SIG-M5 (cell line): ENCODE results near the gene TMEM256.

Experiments
- DNase-seq: peaks from one replicate; lab custom pipeline; 2025; lab: John Stamatoyannopoulos, UW

Gene TMEM256

GRCh38 chr17:7407485-7408251, 3.8 kb upstream of the TMEM256 start, which contains the start of gene NLGN2:
NLGN2 (plus strand) TSS chr17:7407845; CDS start chr17:7408256, 411 bp downstream.
- no peak for DNase-seq

DNA sequence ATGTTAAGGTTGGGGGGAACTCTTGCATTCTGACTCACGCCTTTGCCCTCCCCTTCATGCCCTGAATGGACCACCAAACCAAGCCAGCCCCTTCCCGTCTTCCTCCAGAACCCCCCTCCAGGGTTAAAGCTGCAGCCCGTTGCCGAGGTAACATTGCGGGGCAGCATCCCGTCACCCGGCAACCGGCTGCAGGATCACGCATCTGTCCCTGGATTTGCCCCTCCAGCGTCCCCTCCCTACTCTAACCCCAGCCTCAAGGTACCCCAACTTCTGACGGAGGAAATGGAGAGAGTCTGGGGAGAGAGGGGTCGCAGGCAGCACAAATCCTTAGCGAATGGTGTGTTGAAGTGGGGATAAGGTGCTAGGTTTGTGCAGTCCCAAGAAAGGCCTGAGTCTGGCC, 3.2 kb upstream of the TMEM256 start:
- no peak for DNase-seq

GRCh38 chr17:7406235-7406825, 2.4 kb upstream of the TMEM256 start:
- DNase-seq = no peak

- no peak for DNase-seq
Observed at GRCh38 chr17:7405350-7406234, 1.7 kb upstream of the TMEM256 start.

DNA sequence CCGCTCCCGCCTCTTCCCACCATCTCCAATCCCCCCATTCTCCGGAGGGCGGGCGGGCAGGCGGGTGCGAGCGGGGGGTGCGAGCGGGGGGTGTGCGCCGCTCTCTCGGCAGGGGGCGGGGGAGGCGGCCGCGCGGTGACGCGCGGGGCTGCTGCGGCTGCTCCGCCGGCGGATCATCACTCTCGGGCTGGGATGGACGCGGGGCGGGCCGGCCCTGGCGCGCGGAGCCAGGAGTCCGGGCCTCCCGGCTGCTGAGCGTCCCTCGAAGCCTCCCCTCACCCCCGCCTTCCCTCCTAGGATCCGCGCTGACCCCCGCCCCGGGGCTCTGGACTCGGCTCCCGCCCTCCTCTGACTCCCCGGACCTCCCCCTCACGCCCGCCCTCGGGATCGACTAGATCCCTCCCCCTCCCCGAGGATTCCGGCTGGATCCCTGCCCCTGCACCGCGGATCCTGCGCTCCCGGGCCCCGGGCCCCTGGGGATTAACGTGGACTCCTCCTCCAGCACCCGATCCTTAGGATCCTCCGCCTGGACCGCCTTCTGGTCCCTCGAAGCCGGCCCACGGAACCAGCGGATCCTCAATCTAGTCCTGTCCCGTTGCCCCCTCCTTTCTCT, 946 bp upstream of the TMEM256 start:
- no peak for DNase-seq

GRCh38 chr17:7403727-7403976, 245 bp downstream of the TMEM256 start:
- no peak for DNase-seq

DNA sequence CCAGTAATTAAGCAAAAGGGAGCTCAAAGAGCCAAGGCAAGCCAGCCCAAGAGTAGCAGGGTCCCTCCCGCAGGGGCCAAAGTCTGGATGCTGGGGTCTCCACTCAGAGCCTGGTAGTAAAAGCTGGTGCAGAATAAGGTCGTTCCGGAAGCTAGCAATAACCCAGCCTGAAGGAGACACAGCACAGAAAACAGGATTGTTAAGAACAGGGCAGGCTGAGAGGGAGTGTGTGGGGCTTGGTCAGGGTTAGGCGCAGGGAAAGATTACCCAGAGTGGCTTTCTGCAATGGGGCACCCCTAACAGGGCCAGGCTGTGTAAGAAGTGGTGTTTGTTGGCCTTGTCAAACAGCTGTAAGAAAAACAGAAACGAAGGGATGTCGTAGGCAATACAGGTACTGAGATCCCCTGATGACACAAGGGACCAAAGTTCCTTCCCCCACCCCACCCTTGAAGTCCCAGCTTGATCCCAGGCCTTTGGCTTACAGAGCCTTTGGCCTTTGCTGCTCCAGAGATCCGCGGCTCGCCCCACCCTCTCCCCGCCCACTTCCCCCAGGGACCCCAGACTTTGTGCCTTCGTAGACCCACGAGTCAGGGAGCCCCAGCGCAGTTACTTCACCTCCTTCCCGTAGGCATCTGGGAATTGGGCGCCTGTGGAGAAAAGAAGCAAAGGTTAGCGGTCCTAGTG, 712 bp downstream of the TMEM256 start:
- no peak for DNase-seq

- no peak for DNase-seq
Observed at GRCh38 chr17:7398612-7399011, 5.3 kb downstream of the TMEM256 start.

DNA sequence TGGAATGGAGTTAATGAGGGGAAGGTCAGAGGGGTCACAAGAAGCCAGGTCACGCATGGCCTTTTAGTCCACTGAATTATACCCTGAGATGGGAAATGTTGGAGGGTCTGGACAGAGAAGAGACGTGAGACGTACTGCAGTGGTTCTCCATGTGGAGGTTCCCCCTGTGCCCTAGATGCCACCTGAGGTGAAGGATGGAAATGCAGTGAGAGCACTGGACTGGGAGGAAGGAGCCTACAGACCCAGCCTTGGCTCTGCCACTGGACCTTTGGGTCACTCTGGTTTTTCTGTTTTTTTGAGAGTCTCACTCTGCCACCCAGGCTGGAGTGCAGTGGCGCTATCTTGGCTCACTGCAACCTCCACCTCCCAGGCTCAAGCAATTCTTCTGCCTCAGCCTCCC, 7.8 kb downstream of the TMEM256 start:
- DNase-seq = no peak

- no peak for DNase-seq
Observed at GRCh38 chr17:7394452-7395191, 9.3 kb downstream of the TMEM256 start, which contains the start of gene PLSCR3. PLSCR3 (minus strand) TSS chr17:7394525; CDS start chr17:7394110, 415 bp downstream.

DNA sequence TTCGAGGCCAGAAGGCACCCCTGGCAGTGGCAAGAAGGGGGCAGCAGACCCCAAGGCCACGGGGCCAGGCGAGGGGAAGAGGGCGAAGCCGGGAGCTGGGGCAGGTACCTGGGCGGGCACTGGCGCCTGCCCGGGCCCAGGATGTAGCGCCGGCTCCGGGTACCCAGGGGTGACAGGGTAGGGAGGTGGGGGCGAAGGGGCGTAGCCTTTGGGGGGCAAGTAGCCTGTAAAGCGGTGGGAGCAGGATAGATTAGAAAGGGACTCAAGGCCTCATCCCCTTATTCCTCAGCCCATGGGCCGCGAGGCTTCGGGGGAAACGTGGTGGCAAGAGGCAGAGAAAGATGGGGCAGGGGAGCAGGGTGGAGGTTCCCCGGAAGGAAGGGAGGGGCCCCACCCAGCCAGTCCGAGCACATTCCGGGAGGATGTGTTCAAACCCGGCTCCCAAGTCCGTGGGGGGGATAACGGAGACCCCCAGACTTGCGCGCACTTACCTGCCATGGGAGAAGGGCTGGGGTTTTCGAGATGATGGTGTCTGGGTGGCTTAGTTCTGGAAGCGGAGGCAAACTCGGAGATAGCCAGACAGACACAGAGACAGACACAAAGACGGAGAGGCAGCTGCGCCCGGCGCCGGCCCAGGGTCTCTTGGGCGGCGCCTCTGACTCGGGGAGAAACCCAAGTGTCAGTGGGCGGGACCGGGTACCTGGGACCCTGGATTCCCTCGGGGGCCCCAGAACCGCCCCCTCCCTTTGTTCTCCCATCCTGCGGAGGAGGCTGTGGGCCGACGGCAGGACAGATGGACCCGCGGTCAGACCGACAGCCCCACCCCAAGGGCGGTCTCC, 10.1 kb downstream of the TMEM256 start:
- DNase-seq = no peak

- no peak for DNase-seq
Observed at GRCh38 chr17:7392696-7393612, 10.9 kb downstream of the TMEM256 start.

DNA sequence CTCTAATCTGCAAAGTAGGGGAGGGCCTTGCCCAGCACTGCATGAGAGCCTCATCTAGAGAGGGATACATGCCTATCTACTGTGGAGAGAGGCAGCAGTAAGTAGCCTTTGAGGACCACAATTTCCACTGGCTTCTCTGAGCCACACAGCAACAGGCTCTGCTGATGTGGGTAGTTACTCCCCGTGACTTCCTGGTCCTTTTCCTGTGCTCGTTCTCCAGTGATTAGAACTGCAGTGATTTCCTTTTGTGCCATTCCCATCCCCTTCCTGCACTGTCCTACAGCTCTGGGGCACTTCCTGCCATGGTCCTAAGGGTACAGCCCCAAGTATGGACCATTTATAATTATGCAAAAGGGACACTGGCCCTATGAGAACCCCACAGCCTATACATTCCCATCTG, 12.6 kb downstream of the TMEM256 start:
- no peak for DNase-seq

DNA sequence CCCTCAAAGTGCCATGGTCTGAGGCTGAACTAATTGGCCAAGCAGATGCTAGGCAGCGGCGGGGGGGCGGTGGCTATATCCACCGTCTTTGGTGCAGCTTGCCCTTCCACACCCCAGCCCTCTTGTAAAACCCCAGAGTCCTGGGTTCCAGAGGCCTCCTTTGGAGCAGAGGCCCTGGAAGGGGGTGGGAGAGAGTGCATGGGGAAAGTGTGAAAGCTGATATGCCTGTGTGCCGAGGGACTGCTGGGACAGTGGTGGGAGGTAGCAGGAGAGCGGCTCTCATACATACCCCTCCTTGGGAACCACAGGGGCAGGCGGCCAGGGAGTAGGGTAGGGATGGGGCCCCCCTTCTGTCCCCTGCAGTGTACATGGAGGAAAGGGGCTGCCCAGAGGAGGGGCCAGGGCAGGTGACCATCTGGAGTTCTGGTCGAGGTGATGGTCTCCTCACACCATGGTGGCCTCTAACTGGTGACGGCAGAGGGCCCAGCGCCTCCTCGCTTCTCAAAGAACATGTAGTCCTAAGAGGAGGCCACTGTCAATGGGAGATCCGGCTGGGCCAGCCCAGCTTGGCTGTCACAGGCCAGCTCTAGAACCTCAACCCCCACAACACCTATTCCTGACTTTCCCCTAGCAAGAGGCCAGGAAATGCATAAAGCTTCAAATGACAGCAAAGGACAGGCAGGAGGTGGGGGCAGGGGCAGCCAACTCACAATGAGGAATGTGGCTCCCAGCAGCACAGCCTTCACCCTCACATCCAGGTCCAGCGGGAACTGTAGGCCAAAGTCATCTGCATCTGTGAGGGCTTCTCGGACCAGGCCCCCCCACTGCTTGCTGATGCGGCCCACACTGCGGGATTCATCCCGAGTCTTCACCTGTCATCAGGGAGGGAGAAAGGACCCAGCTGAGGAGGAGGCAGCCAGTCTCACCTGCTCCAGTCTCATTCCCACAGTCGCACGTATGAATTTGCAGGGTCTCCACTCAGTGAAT, 13.7 kb downstream of the TMEM256 start:
- no peak for DNase-seq

DNA sequence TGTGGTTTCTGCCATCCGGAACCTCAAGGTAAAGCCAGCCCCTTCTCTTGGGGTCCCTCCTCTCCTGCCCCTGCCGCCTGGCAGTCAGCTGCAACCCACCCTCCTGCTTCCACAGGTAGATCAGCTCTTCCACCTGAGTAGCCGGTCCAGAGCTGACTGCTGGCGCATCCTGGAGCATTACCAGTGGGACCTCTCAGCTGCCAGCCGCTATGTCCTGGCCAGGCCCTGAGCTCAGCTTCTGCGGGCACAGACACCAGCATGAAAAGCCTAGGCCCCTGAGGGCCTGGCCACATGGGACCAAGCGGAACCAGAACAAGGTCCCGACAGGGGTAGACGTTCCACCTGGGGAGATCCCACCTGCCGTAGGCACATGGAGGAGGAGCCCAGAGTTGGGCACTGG, 15.0 kb downstream of the TMEM256 start:
- no peak for DNase-seq

GRCh38 chr17:7384489-7385081, 19.3 kb downstream of the TMEM256 start:
- no peak for DNase-seq

GRCh38 chr17:7383742-7384488, 20.0 kb downstream of the TMEM256 start:
- DNase-seq = no peak
